Measurements from ENCODE around the gene ZEB1.

GRCh38 chr10:31460242-31460641 lies 141.2 kb downstream of the ZEB1 start:
- no peak for TF ChIP-seq SIN3A (conservative IDR thresholded peaks at IDR 0.05 in 1 of 2, IDR thresholded peaks at IDR 0.05 in 1 of 2; ENCODE audit: low read depth in 1 of 2, low read length in 2 of 2)
- TF ChIP-seq CTCF (IDR thresholded peaks at IDR 0.05; ENCODE audit: control extremely low read depth in 1 of 3, insufficient read depth in 1 of 3, low read depth in 1 of 3, low read length in 3 of 3): no peak
- TF ChIP-seq USF2 (IDR thresholded peaks at IDR 0.05; ENCODE audit: low read length): no peak
- no peak for TF ChIP-seq ATF3 (IDR thresholded peaks at IDR 0.05; ENCODE audit: insufficient read depth, low read depth, low read length)
- TF ChIP-seq BRCA1 (IDR thresholded peaks at IDR 0.05; ENCODE audit: low read depth, low read length): no peak
- TF ChIP-seq MAX (IDR thresholded peaks at IDR 0.05): no peak
